Measurements from ENCODE around the gene ZAP70. TPM values are rescaled to one million over a fixed set of nuclear protein-coding genes. Genes with fewer than 3 reads are reported as not detected.

ZAP70 gene
- total and polyA plus RNA-seq, 10 of the 15 experiments (the other 5 are each of a cell fraction or from before 2014, with no cell fraction given), result 0.18 to 2.9 (median 1.2) TPM; not detected in 1

DNA sequence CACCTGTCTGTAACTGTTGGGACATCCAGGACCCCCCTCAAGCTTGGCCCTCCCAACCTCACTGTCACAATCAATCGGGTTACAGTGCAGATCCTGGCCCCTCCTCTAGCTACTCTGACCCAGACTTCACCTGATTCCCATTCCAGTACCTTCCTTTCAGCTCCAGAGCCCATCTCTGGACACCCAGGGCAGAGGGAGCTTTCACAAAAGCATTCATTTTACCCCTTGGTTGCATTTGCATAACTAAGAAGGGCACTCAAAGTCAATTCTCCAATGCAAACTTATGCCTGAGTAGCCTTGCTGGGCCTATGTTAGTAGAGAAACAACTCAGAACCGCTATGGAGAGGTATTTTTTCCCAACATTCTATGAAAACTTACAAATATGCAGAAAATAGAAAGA, 7.4 kb downstream of the ZAP70 start:
- H3K9me3 ChIP-seq (replicated peaks; ENCODE audit: control insufficient read depth, insufficient read depth, low read length), result no peaks in the 10 kb centered on the region
- ATAC-seq (no peak), DNase-seq (ENCODE audit: low read depth, low spot score) (no peak), FAIRE-seq (no peak)
- SMC1A ChIA-PET (ENCODE audit: uncharacterized antibody, unreplicated experiment), result no interaction called here
- H3K4me2 ChIP-seq (ENCODE audit: control insufficient read depth, insufficient read depth), result no peak overlapping the region
- in situ Hi-C loops (cut with MboI), result no loop called here
- peaks cover 9% of the 10 kb centered on the region; the same call in 1 of the 2 replicates for H3K4me1 ChIP-seq (ENCODE audit: control insufficient read depth, insufficient read depth, low read length)
- intact Hi-C loops (cut with micrococcal nuclease; ENCODE audit: unreplicated experiment), result no loop called here
- BruUV-seq (replicated peaks), result no TSS peak
- no peaks in the 10 kb centered on the region for H4K20me1 ChIP-seq (ENCODE audit: control insufficient read depth, insufficient read depth)
- no peak overlapping the region for H3K4me3 ChIP-seq
- TF ChIP-seq, protein P1, sequence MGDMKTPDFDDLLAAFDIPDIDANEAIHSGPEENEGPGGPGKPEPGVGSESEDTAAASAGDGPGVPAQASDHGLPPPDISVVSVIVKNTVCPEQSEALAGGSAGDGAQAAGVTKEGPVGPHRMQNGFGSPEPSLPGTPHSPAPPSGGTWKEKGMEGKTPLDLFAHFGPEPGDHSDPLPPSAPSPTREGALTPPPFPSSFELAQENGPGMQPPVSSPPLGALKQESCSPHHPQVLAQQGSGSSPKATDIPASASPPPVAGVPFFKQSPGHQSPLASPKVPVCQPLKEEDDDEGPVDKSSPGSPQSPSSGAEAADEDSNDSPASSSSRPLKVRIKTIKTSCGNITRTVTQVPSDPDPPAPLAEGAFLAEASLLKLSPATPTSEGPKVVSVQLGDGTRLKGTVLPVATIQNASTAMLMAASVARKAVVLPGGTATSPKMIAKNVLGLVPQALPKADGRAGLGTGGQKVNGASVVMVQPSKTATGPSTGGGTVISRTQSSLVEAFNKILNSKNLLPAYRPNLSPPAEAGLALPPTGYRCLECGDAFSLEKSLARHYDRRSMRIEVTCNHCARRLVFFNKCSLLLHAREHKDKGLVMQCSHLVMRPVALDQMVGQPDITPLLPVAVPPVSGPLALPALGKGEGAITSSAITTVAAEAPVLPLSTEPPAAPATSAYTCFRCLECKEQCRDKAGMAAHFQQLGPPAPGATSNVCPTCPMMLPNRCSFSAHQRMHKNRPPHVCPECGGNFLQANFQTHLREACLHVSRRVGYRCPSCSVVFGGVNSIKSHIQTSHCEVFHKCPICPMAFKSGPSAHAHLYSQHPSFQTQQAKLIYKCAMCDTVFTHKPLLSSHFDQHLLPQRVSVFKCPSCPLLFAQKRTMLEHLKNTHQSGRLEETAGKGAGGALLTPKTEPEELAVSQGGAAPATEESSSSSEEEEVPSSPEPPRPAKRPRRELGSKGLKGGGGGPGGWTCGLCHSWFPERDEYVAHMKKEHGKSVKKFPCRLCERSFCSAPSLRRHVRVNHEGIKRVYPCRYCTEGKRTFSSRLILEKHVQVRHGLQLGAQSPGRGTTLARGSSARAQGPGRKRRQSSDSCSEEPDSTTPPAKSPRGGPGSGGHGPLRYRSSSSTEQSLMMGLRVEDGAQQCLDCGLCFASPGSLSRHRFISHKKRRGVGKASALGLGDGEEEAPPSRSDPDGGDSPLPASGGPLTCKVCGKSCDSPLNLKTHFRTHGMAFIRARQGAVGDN (IDR thresholded peaks at IDR 0.05), result no peak
- TF ChIP-seq ESRRA (IDR thresholded peaks at IDR 0.05; ENCODE audit: low read length), result no peak
- TF ChIP-seq JUND (IDR thresholded peaks at IDR 0.05; ENCODE audit: low read depth, low read length), result no peak
- no peak for TF ChIP-seq JUNB (IDR thresholded peaks at IDR 0.05)
- TF ChIP-seq ZBED1 (IDR thresholded peaks at IDR 0.05; ENCODE audit: borderline replicate concordance), result no peak
- TF ChIP-seq, protein P2, sequence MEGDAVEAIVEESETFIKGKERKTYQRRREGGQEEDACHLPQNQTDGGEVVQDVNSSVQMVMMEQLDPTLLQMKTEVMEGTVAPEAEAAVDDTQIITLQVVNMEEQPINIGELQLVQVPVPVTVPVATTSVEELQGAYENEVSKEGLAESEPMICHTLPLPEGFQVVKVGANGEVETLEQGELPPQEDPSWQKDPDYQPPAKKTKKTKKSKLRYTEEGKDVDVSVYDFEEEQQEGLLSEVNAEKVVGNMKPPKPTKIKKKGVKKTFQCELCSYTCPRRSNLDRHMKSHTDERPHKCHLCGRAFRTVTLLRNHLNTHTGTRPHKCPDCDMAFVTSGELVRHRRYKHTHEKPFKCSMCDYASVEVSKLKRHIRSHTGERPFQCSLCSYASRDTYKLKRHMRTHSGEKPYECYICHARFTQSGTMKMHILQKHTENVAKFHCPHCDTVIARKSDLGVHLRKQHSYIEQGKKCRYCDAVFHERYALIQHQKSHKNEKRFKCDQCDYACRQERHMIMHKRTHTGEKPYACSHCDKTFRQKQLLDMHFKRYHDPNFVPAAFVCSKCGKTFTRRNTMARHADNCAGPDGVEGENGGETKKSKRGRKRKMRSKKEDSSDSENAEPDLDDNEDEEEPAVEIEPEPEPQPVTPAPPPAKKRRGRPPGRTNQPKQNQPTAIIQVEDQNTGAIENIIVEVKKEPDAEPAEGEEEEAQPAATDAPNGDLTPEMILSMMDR (IDR thresholded peaks at IDR 0.05 in 2 of 3, conservative IDR thresholded peaks at IDR 0.05 in 1 of 3; ENCODE audit: control insufficient read depth in 2 of 3, extremely low read depth in 1 of 3, insufficient read depth in 1 of 3, low read depth in 3 of 3, low read length in 3 of 3), result no peak
- no peak for TF ChIP-seq POLR2A (IDR thresholded peaks at IDR 0.05; ENCODE audit: low read depth, low read length)
- TF ChIP-seq, protein P3, sequence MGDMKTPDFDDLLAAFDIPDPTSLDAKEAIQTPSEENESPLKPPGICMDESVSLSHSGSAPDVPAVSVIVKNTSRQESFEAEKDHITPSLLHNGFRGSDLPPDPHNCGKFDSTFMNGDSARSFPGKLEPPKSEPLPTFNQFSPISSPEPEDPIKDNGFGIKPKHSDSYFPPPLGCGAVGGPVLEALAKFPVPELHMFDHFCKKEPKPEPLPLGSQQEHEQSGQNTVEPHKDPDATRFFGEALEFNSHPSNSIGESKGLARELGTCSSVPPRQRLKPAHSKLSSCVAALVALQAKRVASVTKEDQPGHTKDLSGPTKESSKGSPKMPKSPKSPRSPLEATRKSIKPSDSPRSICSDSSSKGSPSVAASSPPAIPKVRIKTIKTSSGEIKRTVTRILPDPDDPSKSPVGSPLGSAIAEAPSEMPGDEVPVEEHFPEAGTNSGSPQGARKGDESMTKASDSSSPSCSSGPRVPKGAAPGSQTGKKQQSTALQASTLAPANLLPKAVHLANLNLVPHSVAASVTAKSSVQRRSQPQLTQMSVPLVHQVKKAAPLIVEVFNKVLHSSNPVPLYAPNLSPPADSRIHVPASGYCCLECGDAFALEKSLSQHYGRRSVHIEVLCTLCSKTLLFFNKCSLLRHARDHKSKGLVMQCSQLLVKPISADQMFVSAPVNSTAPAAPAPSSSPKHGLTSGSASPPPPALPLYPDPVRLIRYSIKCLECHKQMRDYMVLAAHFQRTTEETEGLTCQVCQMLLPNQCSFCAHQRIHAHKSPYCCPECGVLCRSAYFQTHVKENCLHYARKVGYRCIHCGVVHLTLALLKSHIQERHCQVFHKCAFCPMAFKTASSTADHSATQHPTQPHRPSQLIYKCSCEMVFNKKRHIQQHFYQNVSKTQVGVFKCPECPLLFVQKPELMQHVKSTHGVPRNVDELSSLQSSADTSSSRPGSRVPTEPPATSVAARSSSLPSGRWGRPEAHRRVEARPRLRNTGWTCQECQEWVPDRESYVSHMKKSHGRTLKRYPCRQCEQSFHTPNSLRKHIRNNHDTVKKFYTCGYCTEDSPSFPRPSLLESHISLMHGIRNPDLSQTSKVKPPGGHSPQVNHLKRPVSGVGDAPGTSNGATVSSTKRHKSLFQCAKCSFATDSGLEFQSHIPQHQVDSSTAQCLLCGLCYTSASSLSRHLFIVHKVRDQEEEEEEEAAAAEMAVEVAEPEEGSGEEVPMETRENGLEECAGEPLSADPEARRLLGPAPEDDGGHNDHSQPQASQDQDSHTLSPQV (IDR thresholded peaks at IDR 0.05), result no peak
- TF ChIP-seq RAD21 (IDR thresholded peaks at IDR 0.05; ENCODE audit: insufficient read depth, low read depth, low read length), result no peak
- TF ChIP-seq HDAC6 (IDR thresholded peaks at IDR 0.05; ENCODE audit: unreplicated experiment), result no peak
- TF ChIP-seq, protein P4, sequence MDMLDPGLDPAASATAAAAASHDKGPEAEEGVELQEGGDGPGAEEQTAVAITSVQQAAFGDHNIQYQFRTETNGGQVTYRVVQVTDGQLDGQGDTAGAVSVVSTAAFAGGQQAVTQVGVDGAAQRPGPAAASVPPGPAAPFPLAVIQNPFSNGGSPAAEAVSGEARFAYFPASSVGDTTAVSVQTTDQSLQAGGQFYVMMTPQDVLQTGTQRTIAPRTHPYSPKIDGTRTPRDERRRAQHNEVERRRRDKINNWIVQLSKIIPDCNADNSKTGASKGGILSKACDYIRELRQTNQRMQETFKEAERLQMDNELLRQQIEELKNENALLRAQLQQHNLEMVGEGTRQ (IDR thresholded peaks at IDR 0.05; ENCODE audit: borderline replicate concordance, low read depth, low read length), result no peak
- no peak for TF ChIP-seq SP1 (IDR thresholded peaks at IDR 0.05; ENCODE audit: low read depth, low read length)
- TF ChIP-seq ZSCAN29 (IDR thresholded peaks at IDR 0.05), result no peak
- TF ChIP-seq NRF1 (conservative IDR thresholded peaks at IDR 0.05; ENCODE audit: low read depth, low read length), result no peak
- no peak for TF ChIP-seq KDM1A (IDR thresholded peaks at IDR 0.05; ENCODE audit: borderline replicate concordance)
- 63% methylated on average over 2 of the region's 2 CpGs for WGBS (ENCODE audit: insufficient coverage, insufficient replicate concordance, low lambda C conversion rate, missing lambda C conversion rate)
- H3K27ac ChIP-seq (ENCODE audit: control insufficient read depth, insufficient read depth), result no peak overlapping the region
- RAD21 ChIA-PET (ENCODE audit: unreplicated experiment), result no interaction called here
- no peaks in the 10 kb centered on the region for H3K27me3 ChIP-seq (replicated peaks in 1 of 2; ENCODE audit: control insufficient read depth in 2 of 2, insufficient read depth in 2 of 2, low read length in 1 of 2)
- H2AFZ ChIP-seq (ENCODE audit: control insufficient read depth, low read depth, low read length), result no peak overlapping the region
- CTCF ChIA-PET, result interaction anchor here (0.6 kb wide), 1 partner anchor 673 kb away, joined by 3 read pairs; no protein-coding TSS in a partner anchor
- no peaks in the 10 kb centered on the region for H3K79me2 ChIP-seq (ENCODE audit: control insufficient read depth, insufficient read depth, low read length)
- POLR2A ChIA-PET, result no interaction called here
- no peak overlapping the region for H3K9ac ChIP-seq (ENCODE audit: control insufficient read depth, insufficient read depth, low read length)
- H3K36me3 ChIP-seq (ENCODE audit: control insufficient read depth in 2 of 2, insufficient read depth in 2 of 2, low read length in 1 of 2), result no peaks in the 10 kb centered on the region
